GM10266 (cell line): ENCODE measurements around the gene CD86.

ENCODE experiments used
- DNase-seq: peaks from one replicate; pipeline ENCODE4 v3.0.0; 2012; ENCODE audit errors: extremely low spot score
- TF ChIP-seq, protein P1 (sequence below): IDR thresholded peaks from 2 replicates; pipeline ENCODE4 v1.5.1; 2012; ENCODE audit warnings: mild to moderate bottlenecking, low read depth; ENCODE audit not compliant: control insufficient read depth, insufficient read depth; ENCODE audit errors: missing control alignments

Gene CD86

DNA sequence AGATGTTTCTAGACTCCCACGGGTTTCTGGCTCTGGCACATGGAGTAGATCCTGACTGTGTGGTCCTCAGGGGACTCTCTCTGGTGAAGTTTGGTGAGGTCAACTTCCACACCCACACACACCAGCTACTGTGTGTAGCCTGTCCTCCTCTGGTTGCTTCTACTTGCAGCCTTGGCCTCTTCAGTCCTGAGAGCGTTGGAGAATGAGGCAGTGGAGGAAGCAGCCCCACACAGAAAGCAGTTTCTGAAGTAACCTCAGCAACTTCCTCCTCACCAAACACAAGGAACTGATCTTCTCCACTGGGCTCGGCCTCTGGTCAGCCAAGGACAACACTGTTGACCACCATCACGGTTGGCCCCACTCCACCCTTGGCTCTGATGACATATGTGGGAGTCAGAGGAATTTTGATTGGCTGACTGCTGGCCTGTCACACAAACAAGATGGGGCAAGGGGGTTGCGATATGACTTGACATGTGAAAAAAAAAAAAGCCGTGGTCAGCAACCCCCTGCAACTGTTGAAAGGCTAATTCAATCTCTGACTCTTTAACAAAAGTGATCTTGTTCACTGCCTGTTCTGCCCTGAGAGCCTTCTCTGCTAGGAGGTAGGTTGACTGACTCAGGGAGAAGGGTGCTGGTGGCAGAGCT is 19.6 kb downstream of the CD86 start:
- TF ChIP-seq, protein P1, sequence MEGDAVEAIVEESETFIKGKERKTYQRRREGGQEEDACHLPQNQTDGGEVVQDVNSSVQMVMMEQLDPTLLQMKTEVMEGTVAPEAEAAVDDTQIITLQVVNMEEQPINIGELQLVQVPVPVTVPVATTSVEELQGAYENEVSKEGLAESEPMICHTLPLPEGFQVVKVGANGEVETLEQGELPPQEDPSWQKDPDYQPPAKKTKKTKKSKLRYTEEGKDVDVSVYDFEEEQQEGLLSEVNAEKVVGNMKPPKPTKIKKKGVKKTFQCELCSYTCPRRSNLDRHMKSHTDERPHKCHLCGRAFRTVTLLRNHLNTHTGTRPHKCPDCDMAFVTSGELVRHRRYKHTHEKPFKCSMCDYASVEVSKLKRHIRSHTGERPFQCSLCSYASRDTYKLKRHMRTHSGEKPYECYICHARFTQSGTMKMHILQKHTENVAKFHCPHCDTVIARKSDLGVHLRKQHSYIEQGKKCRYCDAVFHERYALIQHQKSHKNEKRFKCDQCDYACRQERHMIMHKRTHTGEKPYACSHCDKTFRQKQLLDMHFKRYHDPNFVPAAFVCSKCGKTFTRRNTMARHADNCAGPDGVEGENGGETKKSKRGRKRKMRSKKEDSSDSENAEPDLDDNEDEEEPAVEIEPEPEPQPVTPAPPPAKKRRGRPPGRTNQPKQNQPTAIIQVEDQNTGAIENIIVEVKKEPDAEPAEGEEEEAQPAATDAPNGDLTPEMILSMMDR: peak; percentile 10
- peak; percentile 73 for DNase-seq

GRCh38 chr3:122076491-122077292 is 21.5 kb downstream of the CD86 start:
- TF ChIP-seq, protein P1: no peak
- no peak for DNase-seq

DNA sequence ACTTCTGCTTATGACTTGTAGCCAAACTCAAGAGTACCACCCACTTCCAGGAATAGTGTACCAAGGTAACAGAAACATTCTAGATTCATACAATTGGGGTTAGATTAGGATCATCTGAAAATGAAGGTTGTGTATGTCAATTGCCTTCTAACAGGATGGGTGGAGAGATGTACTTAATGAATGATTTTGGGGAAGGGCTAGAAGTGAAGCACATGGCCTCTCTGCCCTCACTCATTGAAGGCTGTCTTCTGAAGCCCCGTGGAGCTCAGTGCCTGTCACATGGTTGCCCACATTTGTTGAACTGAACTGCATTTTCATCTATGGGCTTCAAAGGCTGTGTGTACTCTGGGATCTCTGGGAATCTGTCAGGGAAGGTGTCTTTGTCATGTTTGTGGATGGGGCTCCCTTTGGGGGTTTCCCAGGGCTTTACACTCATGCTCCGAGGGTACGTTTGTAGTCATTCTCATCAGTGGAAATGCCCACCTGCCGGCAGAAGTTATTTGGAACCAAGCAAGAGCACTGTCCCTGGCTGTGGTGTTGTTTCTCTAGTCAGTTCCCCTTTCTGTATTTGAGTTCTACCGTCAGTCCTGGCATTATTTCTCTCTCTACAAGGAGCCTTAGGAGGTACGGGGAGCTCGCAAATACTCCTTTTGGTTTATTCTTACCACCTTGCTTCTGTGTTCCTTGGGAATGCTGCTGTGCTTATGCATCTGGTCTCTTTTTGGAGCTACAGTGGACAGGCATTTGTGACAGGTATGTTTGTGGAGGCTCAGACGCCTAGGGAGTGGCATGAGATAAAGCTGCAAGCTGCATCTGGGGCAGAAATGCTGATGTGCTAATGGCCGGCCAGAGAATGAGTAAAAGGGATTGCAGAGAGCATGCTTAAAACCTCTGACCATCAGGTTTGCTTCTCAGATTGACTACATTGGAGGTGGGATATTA is 22.4 kb downstream of the CD86 start:
- DNase-seq: no peak
- TF ChIP-seq, protein P1: no peak

GRCh38 chr3:122078235-122078935 is 23.2 kb downstream of the CD86 start:
- DNase-seq: no peak
- TF ChIP-seq, protein P1: no peak

- no peak for DNase-seq
- TF ChIP-seq, protein P1: no peak
Measured at GRCh38 chr3:122079524-122080206, 24.5 kb downstream of the CD86 start.

GRCh38 chr3:122080207-122080587 is 25.0 kb downstream of the CD86 start:
- TF ChIP-seq, protein P1: no peak
- no peak for DNase-seq
